ENCODE measurements around the gene MYBL2.

- TF ChIP-seq EP300 (IDR thresholded peaks at IDR 0.05) (no peak), POLR2A (IDR thresholded peaks at IDR 0.05) (no peak)
- TF ChIP-seq, protein P1, sequence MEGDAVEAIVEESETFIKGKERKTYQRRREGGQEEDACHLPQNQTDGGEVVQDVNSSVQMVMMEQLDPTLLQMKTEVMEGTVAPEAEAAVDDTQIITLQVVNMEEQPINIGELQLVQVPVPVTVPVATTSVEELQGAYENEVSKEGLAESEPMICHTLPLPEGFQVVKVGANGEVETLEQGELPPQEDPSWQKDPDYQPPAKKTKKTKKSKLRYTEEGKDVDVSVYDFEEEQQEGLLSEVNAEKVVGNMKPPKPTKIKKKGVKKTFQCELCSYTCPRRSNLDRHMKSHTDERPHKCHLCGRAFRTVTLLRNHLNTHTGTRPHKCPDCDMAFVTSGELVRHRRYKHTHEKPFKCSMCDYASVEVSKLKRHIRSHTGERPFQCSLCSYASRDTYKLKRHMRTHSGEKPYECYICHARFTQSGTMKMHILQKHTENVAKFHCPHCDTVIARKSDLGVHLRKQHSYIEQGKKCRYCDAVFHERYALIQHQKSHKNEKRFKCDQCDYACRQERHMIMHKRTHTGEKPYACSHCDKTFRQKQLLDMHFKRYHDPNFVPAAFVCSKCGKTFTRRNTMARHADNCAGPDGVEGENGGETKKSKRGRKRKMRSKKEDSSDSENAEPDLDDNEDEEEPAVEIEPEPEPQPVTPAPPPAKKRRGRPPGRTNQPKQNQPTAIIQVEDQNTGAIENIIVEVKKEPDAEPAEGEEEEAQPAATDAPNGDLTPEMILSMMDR (IDR thresholded peaks at IDR 0.05): no peak
Measured at GRCh38 chr20:43736588-43737158, 69.8 kb downstream of the MYBL2 start.

All from sigmoid colon (tissue), 4 donors.